Stimulated activated naive CD4-positive, alpha-beta T cell treated with Interleukin-2 at 50 U/mL for 16 hours (primary cell): Measurements from ENCODE around the gene PRKAG2.

Experiments
- DNase-seq: peaks from one replicate; lab custom pipeline; 2025; lab: John Stamatoyannopoulos, UW

The PRKAG2 gene

GRCh38 chr7:151866028-151866427 lies 10.9 kb downstream of the PRKAG2 start:
- DNase-seq: no peak

- DNase-seq: no peak
These were observed 11.7 kb downstream of the PRKAG2 start for GRCh38 chr7:151865070-151865670.

- no peak for DNase-seq
These were observed 12.4 kb downstream of the PRKAG2 start for GRCh38 chr7:151864561-151864960.

DNA sequence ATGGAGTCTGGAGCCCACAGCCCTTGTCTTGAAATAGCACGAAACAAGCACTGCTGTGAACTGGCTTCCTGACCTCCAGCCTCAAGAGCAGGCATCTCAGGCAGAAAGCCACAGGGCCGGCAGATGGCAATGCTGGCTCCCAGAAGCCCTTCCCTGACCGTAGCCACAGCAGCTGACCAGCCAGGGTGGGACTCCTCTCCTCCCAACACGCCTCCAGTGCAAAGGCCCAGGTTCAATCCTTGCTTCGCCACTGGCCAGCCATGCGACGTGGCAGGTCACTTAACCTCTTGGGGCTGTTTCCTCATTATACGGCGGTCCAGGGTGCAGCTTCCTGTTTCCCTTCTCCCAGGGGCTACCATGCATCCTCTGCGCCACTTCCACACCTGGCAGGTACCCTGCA lies 12.8 kb downstream of the PRKAG2 start:
- DNase-seq: no peak

- DNase-seq: no peak
These were observed 13.4 kb downstream of the PRKAG2 start for GRCh38 chr7:151863386-151864079.

DNA sequence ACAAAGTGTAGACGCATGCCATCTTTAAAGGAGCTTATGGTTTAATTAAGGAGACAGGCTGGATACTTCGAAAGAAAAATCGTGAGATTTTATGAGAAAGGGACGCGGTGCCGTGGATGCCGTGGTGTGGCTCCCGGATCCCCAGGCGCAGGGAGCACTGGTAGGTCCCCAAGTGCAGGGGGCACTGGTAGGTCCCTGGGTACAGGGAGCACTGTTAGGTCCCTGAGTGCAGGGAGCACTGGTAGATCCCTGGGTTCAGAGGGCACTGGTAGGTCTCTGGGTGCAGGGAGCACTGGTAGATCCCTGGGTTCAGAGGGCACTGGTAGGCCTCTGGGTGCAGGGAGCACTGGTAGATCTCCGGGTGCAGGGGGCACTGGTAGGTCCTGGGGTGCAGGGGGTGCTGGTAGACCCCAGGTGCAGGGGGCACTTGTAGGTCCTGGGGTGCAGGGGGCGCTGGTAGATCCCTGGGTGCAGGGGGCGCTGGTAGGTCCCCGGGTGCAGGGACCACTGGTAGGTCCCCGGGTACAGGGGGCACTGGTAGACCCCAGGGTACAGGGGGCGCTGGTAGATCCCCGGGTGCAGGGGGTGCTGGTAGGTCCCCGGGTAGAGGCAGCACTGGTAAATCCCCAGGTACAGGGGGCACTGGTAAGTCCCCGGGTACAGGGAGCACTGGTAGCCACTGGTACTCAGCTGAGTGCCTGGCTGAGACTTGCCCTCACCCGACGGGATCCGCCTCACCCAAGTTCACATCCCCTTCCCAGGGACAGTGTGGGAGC lies 14.1 kb downstream of the PRKAG2 start:
- no peak for DNase-seq

DNA sequence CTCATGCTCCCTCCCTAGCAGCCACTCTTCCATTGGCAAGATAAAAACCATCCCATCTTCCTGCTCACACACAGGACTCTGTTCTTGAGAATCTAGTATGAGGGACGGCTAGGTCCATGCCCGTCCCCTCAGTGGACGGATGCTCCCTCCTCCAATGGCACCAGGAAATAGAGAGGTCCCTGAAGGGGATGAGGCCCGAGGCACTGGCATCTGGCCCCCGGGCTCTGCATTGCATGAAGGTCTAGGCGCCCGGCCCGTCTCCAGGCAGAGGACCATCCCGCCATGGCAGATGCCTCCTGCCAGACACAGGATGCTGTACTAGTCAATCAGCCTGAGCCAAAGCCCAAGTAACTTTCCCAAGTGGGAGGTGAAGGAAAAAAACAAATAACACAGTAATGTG lies 15.0 kb downstream of the PRKAG2 start:
- no peak for DNase-seq

DNA sequence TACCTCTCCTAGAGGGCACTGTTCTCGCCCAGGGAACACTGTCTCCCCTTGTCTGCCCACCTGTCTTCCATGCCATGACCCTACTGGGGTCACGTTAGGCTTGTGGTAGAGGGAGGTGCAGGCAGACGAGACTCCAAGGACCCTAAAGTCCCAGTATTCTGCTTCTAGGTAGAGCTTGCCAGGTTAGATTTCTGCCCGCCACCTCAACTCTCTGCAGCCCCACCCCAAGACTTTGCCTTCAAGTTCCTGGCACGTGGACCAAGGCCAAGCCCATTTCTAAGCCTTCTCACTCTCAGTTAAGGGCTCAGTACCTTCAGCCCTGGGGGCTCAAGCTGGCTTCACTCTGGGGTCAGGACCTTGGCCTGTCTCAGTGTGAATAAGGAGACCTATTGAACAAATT lies 16.1 kb downstream of the PRKAG2 start:
- DNase-seq: no peak

- DNase-seq: no peak
These were observed 16.8 kb downstream of the PRKAG2 start for GRCh38 chr7:151859948-151860685.

DNA sequence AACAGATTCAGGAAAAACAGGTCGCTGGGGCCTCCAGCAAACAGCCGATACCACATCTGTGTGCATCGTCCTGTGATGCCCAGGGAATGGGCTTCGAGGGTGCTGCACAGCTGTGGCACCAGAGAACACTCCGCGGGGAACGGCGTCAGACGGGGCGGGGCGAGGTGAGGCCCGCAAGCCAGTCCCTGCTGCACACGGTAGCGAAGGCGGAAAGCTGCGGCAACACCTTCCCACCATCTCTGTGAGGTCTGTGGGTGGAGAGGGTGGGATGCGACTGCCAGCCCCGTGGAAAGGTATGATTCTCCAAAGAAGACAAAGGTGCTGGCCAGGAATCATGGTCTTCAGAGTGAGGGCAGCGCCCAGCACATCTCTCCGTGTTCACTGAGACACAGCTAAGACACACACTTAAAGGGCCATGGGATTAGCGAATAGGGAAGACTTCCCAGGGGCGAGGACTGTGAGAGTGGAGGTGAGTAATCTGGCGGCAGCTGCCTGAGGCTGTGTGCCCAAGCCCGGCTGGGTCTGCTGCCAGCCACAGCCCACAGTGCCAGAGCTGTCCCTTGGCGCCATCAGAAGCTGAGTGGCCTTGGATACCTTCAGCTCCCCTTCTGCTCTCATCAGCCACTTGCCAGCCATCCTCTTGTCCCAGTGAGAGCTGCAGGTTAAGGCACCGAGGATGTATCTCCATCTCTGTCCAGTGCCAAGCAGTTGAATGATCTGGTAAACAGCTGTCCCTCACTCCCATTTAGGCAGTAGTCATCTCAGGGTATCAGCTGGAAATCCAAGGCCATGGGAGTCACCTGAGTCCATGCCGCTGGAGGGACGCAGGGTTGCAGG lies 17.6 kb downstream of the PRKAG2 start:
- DNase-seq: no peak

GRCh38 chr7:151858456-151858855 lies 18.5 kb downstream of the PRKAG2 start:
- DNase-seq: no peak

- no peak for DNase-seq
These were observed 19.0 kb downstream of the PRKAG2 start for GRCh38 chr7:151857866-151858450.

GRCh38 chr7:151857412-151857811 lies 19.5 kb downstream of the PRKAG2 start:
- no peak for DNase-seq

GRCh38 chr7:151856516-151856915 lies 20.4 kb downstream of the PRKAG2 start:
- DNase-seq: no peak

- no peak for DNase-seq
These were observed 20.8 kb downstream of the PRKAG2 start for GRCh38 chr7:151856098-151856497.

DNA sequence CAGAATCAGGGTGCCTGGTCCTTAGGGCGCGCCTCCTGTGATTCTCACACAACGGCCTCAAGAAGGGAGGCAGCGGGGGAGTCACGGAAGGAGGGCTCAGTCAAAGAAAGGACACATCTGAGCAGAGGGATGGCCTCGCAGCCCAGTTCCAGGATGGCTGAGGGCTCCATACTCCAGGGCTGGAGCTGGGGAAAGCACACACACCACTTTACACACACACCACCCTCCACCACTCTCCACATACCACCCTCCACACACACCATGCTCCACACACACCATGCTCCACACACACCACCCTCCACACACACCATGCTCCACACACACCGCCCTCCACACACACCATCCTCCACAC lies 22.2 kb downstream of the PRKAG2 start:
- no peak for DNase-seq

DNA sequence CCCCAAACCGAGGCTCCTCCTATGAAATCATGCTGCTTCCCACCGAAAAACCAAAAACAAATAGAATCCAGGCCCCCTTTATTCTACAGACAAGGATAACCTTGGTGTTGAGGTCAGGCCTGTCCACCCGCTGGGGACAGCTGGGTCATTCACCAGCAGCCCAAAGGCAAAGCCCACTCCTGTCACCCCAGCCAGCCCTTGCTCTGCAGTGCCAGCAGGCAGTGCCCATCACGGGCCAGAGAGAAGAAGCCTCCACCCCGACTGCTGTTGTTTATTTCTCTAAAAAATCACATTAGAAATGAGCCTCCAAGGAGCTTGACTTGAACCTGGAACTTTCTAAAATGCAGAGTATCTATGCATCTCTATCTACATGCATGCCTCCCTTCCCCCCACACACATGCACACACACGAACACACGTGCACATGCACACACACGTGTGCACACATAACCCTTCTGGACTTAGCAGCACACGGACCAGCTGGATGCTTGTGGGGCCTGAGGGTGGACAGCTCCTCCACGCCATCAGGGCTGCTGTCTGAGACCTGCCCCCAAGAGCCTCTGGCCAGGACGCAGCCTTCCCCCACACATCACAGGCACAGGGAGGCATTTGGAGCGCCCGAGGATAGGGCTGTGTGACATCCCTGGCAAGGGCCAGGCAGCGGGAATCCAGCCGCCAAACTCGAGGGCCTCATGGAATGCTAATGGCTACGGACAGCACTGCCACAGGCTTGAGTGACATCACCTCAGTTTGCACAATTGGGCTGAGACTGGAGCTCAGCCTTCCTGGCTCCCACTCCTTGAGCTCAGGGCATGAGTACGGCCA lies 22.8 kb downstream of the PRKAG2 start:
- no peak for DNase-seq

DNA sequence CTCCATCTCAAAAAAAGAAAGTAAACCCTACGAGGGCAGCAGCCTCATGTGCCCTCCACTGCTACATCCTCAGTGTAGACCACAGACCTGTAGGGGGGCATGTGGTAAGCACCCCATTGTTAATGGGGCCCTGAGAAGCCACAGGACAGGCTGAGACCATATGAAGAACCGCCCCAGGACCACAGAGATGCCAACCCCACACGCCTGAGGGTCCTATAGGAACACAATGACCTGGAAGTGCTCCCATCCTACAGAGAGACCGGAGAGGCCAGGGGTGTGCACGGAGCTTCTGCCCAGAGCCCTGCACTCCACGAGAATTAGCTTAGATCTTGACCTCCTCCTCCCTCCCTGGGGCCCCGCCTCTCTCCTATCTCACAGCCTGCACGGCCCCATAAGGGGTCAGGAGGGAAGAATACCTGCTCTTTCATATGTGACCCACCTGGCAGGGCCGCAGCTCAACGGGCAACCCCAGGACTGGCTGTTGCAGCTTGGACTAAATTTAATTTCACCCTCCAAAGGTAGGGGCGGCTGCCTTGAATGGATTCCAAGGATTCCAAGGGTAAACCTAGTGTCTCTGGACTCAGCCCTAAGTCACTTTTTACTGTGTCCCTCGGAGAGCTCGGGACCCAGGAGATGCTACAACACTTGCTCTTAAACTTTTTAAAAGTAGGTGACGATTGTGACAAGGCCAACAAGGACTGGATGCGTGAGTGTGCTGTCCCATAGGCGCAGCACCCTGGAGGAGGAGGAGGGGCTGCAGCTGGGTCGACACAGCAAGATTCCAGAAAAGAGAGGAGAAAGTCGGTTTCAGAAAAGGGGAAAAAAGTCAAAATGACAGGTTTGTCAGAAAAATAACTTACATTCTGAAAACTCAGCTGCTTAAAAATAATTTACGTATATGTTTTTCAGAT lies 24.2 kb downstream of the PRKAG2 start:
- DNase-seq: no peak

DNA sequence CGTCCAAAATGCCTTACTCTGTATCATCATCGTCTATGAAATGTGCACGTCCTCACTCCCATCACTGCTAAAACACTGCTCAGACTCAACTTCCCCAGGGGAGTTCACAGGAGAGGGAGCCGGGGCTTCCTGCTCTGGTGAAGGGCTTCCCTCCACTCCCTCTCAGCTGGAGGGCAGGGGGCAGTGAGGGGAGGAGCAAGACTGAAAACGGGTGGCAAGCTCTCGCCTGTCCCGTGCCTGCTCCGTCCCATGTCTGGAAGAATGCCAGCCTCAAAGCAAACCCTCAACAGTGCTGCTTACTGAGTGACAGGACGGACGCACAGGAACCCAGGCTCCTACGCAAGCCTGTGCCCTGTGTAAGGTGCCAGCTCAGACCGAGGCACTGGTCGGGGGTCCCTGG lies 25.1 kb downstream of the PRKAG2 start:
- DNase-seq: no peak
